HG03432 (cell line): Measurements from ENCODE around the gene TUBGCP2.
A peak's percentile ranks its signal among the peaks of the same experiment; 100 is the strongest.

ENCODE experiments used
- ATAC-seq: cut with Tn5 transposase; IDR thresholded peaks from one replicate; pipeline ENCODE4 v1.9.1; 2021; ENCODE audit warnings: mild to moderate bottlenecking, moderate library complexity; ENCODE audit not compliant: unreplicated experiment

The TUBGCP2 gene, protein sequence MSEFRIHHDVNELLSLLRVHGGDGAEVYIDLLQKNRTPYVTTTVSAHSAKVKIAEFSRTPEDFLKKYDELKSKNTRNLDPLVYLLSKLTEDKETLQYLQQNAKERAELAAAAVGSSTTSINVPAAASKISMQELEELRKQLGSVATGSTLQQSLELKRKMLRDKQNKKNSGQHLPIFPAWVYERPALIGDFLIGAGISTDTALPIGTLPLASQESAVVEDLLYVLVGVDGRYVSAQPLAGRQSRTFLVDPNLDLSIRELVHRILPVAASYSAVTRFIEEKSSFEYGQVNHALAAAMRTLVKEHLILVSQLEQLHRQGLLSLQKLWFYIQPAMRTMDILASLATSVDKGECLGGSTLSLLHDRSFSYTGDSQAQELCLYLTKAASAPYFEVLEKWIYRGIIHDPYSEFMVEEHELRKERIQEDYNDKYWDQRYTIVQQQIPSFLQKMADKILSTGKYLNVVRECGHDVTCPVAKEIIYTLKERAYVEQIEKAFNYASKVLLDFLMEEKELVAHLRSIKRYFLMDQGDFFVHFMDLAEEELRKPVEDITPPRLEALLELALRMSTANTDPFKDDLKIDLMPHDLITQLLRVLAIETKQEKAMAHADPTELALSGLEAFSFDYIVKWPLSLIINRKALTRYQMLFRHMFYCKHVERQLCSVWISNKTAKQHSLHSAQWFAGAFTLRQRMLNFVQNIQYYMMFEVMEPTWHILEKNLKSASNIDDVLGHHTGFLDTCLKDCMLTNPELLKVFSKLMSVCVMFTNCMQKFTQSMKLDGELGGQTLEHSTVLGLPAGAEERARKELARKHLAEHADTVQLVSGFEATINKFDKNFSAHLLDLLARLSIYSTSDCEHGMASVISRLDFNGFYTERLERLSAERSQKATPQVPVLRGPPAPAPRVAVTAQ

DNA sequence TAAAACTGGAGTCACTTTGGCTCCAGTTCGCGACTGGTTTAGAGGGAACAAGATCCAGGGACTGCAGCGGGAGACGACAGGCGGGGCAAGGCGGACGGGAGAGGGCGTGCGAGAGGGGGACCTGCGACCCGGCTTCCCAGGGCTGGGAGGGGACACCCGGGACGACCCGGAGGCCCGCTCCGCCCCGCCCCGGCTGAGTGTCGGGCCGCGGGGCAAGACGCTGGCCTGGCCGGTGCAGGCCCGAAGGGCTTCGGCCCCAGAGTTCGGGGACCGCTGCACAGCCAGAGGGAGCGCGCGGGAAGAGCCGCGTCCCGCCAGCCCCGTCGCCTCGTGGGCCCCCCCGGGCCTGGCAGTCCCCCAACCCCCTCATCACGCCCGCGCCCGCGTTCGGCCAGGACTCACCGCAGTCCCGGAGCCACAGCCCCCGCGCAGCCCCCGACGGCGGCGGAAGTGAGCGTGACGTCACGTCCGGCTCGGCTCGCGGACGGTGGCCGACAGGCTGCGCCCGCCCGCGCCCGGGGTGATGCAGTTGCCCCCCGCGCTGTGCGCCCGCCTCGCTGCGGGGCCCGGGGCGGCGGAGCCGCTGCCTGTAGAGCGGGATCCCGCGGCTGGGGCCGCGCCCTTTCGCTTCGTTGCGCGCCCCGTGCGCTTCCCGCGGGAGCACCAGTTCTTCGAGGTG is at the start of gene TUBGCP2, which contains the start of gene ZNF511:
Gene TUBGCP2 (minus strand): TSS at position 452 of the 679 bp plus-strand sequence. CDS start 5,931 bp downstream, outside the sequence.
Gene ZNF511 (plus strand): TSS at position 494 of the 679 bp plus-strand sequence. CDS start 30 bp downstream, at position 524.
- ATAC-seq, result peak; percentile 81

DNA sequence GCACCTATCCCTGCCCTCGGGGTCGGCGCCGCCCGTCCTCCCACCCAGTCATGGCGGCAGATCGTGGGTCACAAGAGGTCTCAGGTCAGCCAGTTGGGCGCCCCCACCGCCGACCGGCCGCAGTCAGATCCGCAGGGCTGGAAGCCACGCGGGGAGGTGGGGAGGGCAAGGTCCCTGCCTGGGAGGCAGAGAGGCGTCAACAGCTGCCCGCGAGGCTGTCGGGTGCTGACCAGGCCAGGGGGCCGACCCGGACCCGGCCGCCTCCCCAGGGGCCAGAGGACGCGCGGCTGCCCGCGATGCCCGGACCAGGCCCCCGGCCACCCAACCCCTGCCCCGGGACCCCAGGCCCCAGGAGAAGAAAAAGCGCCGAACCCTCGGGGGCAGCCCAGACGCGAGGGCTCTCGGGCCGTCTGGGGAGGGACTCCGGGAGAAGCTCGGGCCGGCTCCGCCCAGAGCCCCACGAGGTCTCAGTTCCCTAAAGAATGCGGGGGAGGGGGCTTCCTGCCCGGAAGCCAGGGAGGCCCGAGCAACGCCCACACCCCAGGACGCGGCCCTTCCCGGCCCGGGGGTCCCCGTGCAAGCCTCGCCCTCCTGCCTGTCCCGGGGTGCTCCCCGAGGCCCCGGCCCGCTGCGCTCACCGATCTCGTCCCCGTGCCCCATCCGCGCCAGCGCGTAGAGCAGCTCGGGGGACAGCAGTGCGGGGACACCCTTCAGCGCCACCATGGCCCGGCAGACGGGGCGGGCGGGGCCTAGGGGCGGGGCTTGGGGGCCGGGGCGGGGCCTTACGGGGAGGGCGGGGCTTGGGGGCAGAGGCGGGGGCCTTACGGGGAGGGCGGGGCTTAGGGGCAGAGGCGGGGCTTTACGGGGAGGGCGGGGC is 48.9 kb upstream of the TUBGCP2 start, which contains the start of gene FUOM:
Gene FUOM (minus strand): TSS at position 735 of the 877 bp plus-strand sequence. CDS start 12 bp downstream, at position 723.
- ATAC-seq, result peak; percentile 65

- ATAC-seq, result no peak
Observed at GRCh38 chr10:133356549-133357284, 48.0 kb upstream of the TUBGCP2 start.

DNA sequence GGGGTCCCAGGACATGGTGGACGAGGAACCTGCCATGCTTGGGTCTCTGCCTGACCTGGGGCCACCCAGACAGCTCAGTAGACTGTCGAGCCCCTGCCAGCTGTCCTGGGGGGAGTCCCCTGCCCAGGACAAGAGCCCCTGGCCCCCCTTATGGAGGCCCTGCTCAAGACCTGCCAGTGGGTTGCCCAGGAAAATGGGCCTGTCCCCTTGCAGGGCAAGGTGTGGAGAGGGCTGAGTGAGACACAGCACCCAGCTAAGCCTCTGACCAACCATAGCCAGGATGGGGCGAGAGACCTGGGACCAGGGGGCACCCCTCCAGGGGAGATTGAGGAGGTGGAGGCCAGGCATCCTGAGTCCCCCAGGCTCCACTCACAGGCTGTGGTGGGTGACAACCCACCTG is 47.3 kb upstream of the TUBGCP2 start:
- no peak for ATAC-seq

DNA sequence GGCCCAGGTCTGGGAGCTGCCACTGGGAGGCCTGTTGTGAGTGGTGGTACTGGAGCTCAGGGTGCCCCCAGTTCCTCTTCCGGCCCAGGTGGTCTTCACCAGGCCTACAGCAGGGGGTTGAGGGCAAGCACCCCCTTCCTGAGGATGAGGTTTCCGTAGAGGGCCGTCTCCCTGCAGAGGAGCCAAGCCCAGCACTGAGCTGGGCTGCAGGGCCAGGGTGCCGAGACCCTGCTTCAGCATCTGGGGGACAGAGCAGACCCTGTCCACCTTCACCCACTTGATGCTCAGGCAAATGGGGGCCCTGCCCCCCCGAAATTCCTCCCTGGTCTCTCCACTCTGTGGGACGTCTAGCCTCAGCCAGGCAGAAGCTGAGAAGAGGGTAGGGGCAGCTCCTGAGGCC is 46.6 kb upstream of the TUBGCP2 start:
- no peak for ATAC-seq

- no peak for ATAC-seq
Observed at GRCh38 chr10:133354672-133355240, 46.1 kb upstream of the TUBGCP2 start.

- ATAC-seq, result no peak
Observed at GRCh38 chr10:133353988-133354605, 45.4 kb upstream of the TUBGCP2 start.

GRCh38 chr10:133353202-133353959 is 44.7 kb upstream of the TUBGCP2 start:
- ATAC-seq, result no peak

GRCh38 chr10:133351408-133352318 is 43.0 kb upstream of the TUBGCP2 start:
- ATAC-seq, result no peak

- ATAC-seq, result no peak
Observed at GRCh38 chr10:133350950-133351329, 42.3 kb upstream of the TUBGCP2 start.

DNA sequence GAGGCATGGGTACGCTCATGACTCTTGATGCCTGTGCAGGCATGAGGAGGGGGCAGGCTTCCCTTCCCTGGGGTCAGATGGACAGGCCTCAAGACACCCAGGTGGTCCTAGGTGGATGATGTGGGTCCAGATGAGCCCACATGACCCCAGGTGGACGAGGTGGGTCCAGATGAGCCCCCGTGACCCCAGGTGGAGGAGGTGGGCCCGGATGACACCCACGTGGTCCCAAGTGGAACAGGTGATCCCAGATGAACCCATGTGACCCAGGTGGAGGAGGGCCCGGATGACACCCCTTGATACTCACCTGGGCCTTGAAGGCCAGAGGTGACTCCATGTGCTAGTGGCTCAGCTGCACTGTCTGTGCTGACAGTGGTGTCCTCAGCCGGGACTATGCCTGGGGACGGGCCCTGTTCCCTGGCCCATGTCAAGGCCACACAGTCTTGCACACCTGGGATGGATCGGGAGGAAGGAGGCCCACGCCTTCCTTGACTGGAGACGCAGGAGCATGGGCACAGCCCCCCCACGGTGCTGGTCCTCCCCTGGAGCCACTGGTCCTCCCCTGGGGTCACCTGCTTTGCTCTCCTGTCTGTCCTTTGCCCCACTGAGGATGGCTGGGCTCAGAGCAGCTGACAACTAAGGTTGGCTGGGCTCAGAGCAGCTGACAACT is 41.7 kb upstream of the TUBGCP2 start:
- no peak for ATAC-seq

- no peak for ATAC-seq
Observed at GRCh38 chr10:133349577-133350011, 40.9 kb upstream of the TUBGCP2 start.

GRCh38 chr10:133349160-133349568 is 40.5 kb upstream of the TUBGCP2 start:
- ATAC-seq, result no peak

- no peak for ATAC-seq
Observed at GRCh38 chr10:133347710-133348517, 39.2 kb upstream of the TUBGCP2 start.

- no peak for ATAC-seq
Observed at GRCh38 chr10:133346413-133346812, 37.7 kb upstream of the TUBGCP2 start.
